CD4-positive, alpha-beta T cell treated with Interleukin-12 subunit alpha and Interleukin-12 subunit beta, for 1 hour (primary cell): ENCODE measurements around the gene MIP.
"Not testable (repeated sequence)": the region's sequence is repeated elsewhere in the genome, so short reads cannot be mapped to it uniquely, and the experiment has no call there.

Experiments
- DNase-seq: peaks from one replicate; pipeline ENCODE4 v3.0.0-alpha.2; 2020

The MIP gene

DNA sequence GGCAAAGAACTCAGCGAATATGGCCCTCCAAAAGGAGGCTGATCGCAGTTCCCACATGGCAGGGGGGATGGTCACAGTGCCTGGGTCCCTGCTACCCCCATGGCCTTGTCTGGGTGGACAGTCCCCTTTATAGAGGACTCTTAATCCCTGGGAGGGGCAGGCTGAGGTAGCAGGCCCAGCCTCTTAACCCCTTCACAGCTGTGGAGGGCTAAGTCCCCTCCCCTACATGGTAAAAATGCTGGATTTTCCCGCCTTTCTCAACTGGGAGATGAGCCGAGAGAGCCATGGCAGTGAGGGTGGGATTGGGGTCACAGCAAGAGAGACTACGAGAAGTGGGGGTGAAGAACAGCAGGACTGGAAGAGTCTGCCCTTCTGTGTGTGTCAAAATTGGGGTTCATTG is at the start of gene MIP:
Gene MIP, minus strand, starts transcription at position 101 of the 400 bp plus-strand sequence. Its CDS starts 44 bp downstream, at position 57.
- no peak for DNase-seq

- DNase-seq = not testable (repeated sequence)
Measured at GRCh38 chr12:56499879-56500278, 45.4 kb upstream of the MIP start.

GRCh38 chr12:56499452-56499851 is 45.0 kb upstream of the MIP start:
- DNase-seq = not testable (repeated sequence)

- DNase-seq = not testable (repeated sequence)
Measured at GRCh38 chr12:56498126-56498902, 43.9 kb upstream of the MIP start.

DNA sequence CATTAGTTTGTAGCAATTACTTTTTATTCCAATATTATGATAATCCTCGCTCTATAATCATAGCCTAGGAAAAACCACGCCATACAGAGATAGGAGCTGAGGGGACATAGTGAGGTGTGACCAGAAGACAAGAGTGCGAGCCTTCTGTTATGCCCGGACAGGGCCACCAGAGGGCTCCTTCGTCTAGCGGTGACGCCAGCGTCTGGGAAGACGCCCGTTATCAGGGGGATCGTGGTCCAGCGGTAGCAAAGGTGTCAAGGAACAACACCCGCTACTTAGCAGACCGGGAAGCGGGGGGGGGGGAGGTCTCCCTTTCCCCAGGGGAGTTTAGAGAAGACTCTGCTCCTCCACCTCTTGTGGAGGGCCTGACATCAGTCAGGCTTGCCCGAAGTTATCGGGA is 42.2 kb upstream of the MIP start:
- peak; percentile 65 for DNase-seq

DNA sequence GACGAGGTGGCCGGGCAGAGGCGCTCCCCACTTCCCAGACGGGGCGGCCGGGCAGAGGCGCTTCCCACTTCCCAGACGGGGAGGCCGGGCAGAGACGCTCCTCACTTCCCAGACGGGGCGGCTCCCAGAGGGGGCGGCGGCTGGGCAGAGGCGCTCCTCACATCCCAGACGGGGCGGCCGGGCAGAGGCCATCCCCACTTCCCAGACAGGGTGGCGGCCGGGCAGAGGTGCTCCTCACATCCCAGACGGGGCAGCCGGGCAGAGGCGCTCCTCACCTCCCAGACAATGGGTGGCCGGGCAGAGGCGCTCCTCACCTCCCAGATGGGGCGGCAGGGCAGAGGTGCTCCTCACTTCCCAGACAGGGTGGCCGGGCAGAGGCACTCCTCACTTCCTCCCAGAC is 40.0 kb upstream of the MIP start:
- DNase-seq = not testable (repeated sequence)

DNA sequence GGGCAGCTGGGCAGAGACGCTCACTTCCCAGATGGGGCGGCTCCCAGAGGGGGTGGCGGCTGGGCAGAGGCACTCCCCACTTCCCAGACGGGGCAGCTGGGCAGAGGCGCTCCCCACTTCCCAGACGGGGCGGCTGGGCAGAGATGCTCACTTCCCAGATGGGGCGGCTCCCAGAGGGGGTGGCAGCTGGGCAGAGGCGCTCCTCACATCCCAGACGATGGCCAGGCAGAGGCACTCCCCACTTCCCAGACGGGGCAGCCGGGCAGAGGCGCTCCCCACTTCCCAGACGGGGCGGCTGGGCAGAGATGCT is 39.6 kb upstream of the MIP start:
- DNase-seq = not testable (repeated sequence)

DNA sequence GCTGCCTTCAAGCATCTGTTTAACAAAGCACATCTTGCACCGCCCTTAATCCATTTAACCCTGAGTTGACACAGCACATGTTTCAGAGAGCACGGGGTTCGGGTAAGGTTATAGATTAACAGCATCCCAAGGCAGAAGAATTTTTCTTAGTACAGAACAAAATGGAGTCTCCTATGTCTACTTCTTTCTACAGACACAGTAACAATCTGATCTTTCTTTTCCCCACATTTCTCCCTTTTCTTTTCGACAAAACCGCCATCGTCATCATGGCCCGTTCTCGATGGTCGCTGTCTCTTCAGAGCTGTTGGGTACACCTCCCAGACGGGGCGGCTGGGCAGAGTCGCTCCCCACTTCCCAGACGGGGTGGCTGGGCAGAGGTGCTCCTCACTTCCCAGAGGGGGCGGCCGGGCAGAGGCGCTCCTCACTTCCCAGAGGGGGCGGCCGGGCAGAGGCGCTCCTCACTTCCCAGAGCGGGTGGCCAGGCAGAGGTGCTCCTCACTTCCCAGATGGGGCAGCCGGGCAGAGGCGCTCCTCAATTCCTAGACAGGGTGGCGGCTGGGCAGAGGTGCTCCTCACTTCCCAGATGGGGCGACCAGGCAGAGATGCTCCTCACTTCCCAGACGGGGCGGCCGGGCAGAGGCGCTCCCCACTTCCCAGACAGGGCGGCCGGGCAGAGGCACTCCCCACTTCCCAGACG is 39.1 kb upstream of the MIP start:
- not testable (repeated sequence) for DNase-seq

GRCh38 chr12:56490360-56490759 is 35.9 kb upstream of the MIP start:
- no peak for DNase-seq

DNA sequence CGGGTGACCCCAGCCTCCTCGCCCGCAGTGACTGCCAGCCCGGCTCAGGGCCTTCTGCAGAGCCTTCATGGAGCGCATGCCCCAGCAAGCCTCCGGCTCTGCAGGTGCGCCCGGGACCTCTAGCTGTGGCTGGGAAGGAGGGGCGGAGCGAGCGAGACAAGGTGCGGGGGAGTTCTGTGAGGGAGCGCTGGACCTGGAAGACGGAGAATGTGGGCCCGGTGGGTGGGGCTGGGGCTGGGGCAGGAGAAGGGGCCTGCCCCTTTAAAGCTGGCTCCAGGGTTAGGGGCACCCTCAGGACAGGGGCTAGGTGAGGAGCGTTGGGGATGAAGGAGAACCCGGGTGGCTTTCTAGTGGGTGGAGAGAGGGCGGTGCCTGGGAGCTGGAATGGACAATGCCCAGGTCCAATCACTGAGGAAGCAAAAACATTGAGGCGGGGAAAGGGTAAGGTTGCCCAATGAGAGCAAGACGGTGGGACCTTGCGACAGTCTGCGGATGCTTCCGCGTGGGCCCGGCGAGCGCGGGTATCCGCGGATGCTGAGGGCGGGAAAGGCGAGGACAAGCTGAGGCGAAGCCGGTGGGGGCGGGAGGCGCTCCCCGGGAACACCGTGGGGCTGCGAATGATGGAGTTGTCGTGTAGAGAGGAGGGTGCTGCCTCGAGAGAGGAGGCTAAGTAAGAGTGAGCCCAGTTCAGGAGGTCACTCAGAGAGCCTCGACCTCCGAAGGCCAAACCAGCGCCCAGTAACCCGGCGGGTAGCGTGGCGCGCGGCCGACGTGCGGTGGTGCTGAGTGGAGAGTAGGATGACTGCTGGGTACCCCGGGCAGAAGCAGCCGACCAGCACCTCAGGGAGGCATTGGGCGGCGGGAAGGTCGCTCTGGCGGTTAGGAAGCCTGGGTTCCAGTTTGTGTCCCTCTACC is 33.8 kb upstream of the MIP start, which contains the start of gene GLS2:
Gene GLS2, minus strand, starts transcription at position 121 of the 915 bp plus-strand sequence. Its CDS starts 43 bp downstream, at position 78.
- peak; percentile 84 for DNase-seq

GRCh38 chr12:56487448-56488040 is 33.1 kb upstream of the MIP start:
- peak; percentile 15 for DNase-seq

DNA sequence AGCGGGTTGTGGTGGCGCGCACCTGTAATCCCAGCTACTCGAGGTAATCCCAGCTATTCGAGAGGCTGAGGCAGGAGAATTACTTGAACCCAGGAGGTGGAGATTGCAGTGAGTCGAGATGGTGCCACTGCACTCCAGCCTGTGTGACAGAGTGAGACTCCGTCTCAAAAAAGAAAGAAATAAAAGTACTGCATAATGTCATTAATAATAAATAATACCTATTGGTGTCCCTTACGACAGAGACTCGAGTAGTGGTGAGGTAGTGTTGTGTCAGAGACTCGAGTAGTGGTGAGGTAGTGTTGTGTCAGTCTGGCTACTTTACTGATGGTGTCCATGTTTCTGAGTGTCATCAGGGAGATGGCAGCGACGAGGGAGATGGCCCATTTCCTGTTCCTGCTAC is 32.2 kb upstream of the MIP start:
- DNase-seq = no peak

DNA sequence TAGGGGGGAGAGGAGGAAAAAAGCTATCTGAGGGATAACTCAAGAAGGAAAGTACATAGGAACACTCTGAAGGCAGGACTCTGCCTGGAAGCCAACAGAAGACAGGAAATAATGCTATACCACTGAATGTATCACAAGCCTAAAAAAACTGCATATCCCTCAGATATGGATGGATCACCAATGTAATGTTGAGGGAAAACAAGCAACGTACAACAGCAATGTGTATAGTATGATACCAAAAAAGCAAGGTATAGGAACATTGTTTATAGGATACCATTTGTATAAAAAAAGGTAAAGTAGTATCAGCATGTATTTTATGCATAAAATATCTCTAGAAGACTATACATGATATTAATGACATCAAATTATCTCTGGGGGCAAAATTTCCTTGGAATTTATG is 30.1 kb upstream of the MIP start:
- no peak for DNase-seq

DNA sequence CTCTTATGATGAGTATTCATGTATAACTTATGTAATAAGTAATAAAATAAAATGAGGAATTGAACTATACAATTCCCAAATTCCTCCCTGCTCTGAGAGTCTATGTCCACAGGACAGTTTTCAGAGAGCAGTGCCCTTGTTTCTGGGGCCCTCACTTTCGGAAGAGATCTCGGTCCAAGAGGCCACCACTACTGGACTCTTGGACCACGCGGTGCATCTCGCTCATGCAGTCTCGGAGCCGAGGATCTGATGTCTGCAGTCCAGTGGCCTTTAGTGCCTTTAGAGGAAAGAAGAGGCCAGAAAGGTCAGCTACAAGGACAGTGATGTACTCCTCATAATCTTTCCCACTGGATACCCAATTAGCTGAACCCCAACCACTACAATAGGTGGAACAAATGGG is 25.2 kb upstream of the MIP start:
- DNase-seq = no peak

DNA sequence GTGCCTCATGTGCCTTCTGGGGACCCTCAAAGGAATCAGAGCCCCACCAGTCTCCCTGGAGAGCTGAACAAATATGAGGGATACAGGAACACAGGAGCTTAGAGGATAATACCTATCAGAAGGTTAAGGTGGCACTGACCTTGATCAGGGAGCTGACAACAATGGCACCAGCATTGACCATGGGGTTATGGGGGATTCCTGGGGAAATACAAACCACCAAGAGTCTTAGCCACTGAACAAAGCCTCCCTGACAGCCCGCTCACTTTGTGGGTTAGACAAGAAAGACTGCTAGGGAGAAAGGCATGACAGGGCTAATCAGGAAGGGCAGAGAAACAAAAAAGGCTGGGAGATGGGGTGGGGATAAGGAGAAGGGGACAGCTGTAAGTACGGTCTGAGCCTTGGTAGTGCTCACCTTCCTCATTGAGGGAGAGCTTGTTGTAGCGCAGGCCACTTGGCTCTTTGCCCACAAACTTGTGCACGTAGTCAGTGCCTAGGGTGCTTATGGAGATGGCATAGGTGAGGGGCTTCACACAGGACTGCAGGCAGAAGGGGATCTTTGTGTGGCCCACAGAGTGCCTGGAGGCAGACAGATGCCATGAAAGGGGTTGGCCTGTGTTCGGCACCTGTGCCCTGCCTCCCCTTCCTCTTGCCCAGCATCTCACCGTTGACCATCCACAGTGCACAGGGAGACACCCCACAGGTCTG is 23.2 kb upstream of the MIP start:
- DNase-seq = no peak

DNA sequence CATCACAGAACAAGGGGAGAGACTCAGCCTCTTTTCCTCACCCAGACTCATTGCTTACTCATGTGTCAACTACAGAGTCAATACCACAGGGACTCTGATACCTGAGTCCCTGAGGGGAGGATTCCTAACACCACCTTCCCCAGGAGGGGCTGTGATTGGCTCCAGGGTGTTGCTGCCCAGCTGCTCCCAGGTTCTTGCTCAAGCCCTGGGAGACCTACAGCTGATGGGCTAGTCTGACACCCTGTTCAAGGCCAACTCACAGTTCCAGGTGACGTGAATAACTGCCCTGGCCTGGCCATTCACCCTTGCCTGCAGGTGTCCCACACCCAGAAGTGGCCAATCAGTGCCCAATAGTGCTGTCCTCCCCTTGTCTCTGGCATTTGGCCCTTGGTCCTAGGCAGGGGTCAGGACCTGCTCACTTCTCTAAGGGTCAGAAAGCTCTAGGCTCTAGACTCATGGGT is 22.5 kb upstream of the MIP start:
- DNase-seq = no peak

GRCh38 chr12:56476143-56476542 is 21.7 kb upstream of the MIP start:
- DNase-seq = no peak

DNA sequence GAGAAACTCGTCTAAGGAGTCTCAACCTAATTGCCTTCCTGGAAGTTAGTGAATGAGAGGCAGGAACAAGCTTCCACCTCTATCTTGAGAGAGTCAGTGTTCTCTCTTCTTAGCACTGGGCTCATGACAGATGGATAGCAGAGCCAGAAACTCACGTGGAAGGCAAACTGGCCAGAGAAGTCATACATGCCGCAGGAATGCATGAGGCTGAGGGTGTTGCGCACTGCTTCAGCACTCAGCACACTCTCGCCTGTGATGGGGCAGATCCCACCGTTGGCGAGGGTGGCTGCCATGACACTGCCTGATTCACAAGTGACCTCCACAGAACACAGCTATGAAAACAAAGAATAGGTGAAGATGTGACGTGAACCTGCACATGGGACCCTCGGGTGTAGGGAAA is 19.9 kb upstream of the MIP start:
- no peak for DNase-seq

- no peak for DNase-seq
Measured at GRCh38 chr12:56469007-56469930, 14.8 kb upstream of the MIP start.

DNA sequence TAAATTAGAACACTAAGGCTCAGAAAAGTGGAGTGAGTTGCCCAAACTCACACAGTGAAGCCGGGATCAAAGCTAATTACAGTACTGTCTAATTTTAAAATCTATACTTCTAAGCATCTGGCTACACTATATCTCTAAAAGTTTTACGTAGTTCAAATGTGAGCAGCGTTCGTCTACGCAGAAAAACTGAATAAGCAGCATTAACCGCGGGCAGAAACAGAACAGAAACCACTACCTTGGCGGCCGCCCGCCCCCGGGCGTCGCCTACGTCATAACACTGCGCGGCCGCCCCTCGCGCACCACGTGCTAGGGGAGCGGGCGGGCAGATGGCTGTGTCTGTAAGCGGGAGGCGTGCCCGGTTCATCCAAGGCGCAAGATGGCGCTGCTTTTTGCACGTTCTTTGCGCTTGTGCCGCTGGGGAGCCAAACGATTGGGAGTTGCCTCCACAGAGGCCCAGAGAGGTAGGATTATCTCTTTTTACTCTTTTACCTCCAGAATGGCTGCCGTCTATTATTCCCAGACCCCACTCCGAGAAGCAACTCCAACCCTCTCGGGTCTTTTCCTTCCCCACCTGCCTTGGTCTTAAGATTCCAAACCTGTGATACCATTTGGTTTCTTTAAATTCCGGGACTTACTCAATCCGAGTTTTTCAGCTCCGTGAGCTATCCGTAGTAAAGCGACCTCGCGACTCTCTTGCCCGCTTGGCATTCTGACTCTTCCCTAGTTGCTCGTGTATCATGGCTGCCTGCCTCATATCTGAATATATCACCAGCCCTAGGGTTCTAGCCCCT is 14.0 kb upstream of the MIP start, which contains the start of gene SPRYD4:
Gene SPRYD4, plus strand, starts transcription at position 363 of the 791 bp plus-strand sequence. Its CDS starts 14 bp downstream, at position 377.
- peak; percentile 95 for DNase-seq
